GM18861 (cell line): ENCODE measurements around the gene OR52K2.
"Not testable (repeated sequence)": the region's sequence is repeated elsewhere in the genome, so short reads cannot be mapped to it uniquely, and the experiment has no call there.

ENCODE experiments used
- ATAC-seq: cut with Tn5 transposase; IDR thresholded peaks from one replicate; pipeline ENCODE4 v1.9.1; 2021; ENCODE audit not compliant: unreplicated experiment

Gene OR52K2

DNA sequence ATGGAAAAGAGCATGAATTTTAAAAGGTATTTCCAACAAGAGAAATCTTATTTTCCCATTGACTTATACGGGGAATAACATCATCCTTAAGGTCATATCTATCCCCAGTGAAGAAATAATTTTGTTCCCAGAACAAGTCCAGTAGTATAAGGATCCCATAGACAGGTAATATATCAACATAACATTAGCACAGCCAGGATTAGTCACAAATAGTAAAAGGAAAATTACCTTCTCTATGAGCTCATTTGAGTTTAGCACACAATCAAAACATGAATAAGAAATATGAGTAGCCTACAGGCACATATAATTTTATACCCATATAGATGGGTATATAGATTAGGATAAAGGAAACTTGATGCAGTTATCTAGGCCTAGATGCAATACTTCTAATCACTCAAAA lies 30.5 kb downstream of the OR52K2 start:
- no peak for ATAC-seq

DNA sequence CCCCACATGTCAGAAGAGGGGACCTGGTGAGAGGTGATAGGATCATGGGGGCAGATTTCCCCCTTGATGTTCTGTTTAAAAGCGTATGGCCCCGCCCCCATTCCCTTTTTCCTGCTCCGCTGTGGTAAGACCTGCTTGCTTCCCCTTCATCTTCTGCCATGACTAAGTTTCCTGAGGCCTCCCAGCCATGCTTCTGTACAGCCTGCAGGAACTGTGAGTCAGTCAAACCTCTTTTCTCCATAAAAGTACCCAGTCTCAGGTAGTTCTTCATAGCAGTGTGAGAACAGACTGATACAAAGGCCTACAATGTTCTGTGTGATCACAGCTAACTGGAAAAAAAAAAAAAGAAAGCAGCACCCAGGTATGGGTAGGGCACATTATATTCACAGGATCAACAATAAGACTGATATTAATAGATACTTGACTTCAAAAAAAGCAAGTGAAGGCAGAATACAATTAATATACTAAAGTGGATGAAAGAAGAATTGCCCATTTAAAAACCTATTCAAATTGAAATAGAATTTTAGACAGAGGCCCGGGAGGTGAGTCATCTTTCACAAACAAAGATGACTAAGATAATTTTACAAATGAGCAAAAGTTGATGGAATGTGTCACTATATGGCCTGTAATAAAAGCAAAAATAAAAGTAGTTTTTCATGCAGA lies 31.6 kb downstream of the OR52K2 start:
- no peak for ATAC-seq

DNA sequence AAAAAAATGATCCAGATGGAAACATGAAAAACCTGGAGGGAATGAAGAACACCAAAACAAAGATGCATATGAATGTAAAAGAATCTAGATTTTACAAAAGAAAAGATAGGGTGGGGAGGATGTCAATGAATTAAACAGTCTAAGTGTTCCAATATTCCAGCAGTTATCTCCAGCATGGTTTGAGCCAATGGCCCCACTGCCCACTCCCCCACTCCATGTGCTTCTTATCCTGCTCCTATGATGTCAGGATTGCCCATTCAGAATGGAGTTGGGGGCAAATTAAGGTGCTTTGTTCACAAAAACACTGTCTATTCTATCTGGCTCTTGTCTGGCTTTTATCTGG lies 32.1 kb downstream of the OR52K2 start:
- no peak for ATAC-seq

DNA sequence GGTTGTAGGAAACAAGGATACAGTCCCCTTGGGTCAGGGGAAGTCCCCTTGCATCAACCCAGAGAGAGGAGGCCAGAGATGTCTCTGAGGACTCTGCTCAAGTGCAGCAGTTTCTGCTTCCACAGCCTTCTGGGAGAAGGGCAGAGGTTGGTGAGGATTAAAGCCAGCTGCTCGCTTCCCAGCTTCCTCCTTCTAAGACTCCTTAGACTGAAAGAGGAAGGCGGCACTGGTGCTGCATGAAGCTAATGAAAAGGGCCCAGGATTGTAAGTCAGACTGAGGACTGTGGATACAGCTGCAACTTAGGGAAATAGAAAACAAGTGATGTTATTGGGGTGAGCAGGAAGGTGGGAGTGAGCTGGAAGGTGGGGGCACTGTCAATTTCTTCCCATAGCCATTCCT lies 33.4 kb downstream of the OR52K2 start, which contains the start of gene OR52K1:
Gene OR52K1, plus strand, starts transcription at position 202 of the 400 bp plus-strand sequence. CDS start 6,255 bp downstream, outside the sequence.
- no peak for ATAC-seq

DNA sequence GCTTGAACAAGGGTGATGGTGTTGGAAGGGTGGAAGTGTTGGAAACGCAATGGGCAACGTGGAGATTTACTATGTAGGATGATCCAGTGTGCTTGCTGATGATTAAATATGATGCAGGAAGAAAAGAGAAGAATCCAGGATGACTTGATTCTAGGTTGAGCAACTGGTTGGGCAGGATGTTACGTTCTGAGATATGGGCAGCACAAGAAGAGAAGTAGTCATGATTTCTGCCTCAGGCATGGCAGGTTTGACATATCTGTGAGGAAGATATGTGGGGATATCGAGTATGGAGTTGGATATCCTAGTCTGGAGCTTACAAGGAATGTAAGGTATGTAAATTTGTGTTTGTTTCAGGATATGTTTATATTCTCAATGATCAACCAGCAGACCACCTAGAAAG lies 35.2 kb downstream of the OR52K2 start:
- no peak for ATAC-seq

DNA sequence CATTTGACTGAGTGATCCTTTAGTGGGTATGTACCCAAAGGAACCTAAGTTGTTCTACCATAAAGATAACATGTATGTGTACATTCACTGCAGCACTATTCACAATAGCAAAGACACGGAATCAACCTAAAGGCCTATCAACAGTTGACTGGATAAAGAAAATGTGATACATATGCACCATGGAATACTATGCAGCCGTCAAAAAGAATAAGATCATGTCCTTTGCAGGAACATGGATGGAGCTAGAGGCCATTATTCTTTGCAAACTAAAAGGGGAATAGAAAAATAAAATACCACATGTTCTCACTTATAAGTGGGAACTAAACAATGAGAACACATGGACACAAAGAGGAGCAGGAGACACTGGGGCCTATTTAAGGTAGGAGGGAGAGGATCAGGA lies 42.3 kb downstream of the OR52K2 start:
- ATAC-seq, result not testable (repeated sequence)

DNA sequence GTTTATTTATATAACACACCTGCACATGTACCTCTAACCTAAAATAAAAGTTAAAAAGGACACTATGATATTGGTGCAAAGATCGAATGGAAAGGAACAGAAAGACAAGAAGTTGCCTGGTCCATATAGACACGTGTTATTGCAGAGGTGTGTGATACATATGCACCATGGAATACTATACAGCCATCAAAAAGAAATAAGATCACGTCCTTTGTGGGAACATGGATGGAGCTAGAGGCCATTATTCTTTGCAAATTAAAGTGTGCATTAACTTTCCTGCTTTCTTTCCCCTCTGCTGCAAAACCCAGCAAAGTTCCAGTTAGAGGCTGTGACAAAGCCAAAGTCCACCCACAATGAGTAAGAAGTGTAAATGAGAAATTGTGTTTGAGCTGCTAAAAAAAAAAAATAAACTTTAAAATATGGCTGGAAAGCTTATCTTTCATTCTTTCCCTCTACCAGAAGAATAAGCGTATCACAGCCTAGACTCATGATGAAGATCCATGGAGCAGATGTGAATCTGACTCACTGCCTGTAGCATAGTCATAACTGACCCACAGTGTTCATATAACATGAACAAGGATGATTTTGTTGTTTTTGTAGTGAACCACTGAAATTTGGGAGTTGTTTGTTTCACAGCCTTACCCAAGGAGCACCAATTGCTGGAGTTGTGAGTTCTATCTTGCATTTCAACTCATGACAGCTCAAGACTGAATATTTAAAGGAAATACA lies 42.9 kb downstream of the OR52K2 start:
- no peak for ATAC-seq

DNA sequence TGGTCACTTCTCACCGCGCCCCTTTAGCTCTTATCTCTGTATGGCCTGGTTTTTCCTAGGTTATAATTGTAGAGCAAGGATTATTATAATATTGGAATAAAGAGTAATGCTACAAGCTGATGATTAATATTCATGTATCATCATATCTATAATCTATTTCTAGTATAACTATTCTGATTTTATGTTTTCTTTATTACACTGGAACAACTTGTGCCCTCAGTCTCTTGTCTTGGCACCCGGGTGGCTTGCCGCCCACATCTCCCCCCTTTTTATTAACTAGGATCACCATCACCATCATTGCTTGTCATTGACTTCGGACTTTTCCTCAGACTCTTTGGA lies 44.4 kb downstream of the OR52K2 start:
- no peak for ATAC-seq

DNA sequence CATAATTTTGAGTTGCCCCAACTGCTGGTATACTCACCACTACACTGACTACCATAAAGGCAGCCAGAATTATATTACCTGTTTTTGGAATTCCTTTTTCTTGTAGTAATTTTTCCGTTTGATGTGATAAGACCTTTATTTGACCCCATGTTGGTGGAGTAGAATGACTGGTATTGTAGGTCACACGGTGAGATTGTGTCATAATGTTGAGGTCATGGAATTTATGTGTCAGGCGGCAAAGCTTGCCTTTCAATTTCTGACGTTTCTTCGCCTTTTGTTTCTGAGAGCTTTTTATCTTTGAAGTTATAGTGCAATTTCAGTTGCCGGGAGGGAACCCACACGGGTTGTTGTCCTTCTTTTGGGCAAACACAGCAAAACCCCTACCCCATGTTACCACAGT lies 46.4 kb downstream of the OR52K2 start:
- no peak for ATAC-seq

DNA sequence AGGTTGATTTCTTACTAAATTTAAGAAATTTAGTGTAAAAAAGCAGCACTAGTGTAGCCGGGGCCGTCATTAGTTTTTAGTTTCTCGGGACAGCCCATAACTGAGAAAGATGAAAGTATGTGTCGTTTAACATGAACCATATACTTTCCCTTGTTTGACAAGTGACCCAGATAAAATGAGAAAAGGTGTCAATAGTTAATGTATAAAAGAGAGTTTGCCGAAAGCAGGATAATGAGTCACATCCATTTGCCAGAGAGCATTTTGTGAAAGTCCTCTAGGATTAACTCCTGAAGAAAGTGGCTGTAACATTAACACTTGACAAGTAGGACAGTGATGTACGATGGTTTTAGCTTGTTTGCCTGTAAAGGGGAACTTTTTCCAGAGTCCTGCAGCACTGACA lies 46.9 kb downstream of the OR52K2 start:
- no peak for ATAC-seq

DNA sequence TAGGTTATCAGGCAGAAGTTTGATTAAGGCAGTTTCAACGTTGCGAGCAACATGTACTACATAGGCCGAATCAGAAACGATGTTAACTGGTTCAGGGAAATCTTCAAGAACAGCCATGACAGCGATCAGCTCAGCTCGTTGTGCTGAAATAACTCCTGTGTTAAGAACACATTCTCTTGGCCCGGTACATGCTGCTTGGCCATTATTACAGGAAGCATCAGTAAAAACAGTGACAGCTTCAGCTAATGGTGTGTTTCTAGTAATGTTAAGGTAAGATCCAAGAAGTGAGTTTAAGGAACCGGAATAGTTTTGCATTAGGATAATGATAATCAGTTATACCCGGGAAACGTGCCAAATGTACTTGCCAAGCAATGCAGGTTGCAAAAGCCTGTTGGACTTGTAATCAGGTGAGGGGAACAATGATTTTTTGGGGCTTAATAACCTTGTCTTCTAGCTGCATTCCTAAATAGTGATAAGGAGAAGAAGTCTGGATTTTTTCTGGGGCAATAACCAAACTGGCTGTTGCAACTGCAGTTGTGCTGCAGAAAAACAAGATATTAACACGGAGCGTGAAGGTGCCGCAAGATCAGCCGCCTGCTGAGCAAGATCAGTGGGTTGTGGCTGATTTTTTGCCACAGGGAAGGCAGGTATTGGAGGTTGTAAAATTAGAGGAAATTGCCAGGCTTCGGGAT lies 47.6 kb downstream of the OR52K2 start:
- ATAC-seq, result no peak
